ENCODE measurements around the gene GALNT2. TPM values are rescaled to one million over a fixed set of nuclear protein-coding genes. Genes with fewer than 3 reads are reported as not detected.

The GALNT2 gene
- total RNA-seq, 1 donor from 2014 or later = 49.4 TPM

GRCh38 chr1:230117694-230118093 is 50.7 kb downstream of the GALNT2 start:
- DNase-seq = no peak

- no peak for DNase-seq
These were observed 52.3 kb downstream of the GALNT2 start for GRCh38 chr1:230119340-230119739.

GRCh38 chr1:230120289-230120920 is 53.4 kb downstream of the GALNT2 start:
- no peak for DNase-seq

GRCh38 chr1:230120921-230121381 is 53.9 kb downstream of the GALNT2 start:
- peak; percentile 64 for DNase-seq

DNA sequence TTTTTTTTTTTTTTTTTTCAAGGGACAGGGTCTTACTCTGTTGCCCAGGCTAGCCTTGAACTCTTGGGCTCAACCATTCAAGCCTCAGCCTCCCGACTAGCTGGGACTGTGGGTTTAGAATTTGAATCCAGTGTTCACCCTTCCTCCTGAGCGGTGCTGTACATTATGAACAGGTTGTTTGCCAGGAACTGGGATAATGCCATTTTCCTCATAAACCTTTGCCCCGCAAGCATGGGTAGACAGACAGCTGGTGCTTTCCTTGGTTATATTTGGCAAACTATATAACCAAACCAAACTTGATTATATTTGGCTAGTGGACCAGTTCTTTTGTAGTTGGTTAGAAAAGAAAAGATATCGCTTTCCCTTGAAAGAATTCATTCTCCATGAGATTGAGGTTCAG is 54.9 kb downstream of the GALNT2 start:
- no peak for DNase-seq

GRCh38 chr1:230122366-230123279 is 55.6 kb downstream of the GALNT2 start:
- DNase-seq = no peak

GRCh38 chr1:230123280-230124185 is 56.5 kb downstream of the GALNT2 start:
- no peak for DNase-seq

DNA sequence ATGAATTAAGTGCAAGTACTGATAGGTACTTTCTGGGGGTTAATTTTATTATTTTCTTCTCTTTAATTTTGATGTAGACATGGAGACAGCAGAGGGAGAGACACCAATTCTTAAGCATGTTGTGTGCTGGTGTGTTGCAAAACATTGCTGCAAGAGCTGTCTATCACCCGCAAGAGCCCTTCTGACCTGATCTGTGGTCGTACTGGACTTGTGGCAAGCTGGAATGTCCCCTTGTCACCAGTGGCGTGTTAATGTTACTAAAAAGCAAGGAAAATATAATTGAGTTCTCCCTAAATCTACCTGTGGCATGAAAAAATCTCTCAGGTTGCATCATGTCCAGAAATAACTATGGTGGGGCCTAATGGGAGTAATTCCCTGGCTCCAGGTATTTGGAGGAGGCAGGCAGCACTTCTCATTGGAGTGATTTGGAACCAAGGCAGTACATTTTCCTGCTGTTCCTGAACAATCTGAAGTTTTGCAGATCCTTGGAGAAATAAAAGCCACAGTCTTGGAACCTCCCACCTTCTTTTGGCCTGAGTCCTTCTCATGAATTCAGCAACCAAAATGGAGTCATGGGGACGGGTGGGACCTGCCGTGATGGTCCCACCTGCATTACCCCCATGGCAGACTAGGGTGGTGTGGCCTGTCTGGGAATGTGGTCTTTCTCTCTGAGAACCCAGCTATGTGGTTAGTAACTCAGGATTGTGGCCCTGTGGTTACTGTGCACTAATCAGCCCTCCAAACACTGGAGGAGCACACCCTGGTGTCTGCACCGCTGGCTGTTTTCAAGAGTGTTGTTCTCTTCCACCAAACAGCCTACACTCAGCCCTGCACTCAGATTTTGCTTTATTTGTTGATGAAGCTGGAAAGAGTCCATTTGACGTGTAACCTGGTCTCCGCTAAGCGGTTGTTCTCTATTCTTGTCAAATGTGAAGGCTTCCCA is 57.4 kb downstream of the GALNT2 start:
- no peak for DNase-seq

DNA sequence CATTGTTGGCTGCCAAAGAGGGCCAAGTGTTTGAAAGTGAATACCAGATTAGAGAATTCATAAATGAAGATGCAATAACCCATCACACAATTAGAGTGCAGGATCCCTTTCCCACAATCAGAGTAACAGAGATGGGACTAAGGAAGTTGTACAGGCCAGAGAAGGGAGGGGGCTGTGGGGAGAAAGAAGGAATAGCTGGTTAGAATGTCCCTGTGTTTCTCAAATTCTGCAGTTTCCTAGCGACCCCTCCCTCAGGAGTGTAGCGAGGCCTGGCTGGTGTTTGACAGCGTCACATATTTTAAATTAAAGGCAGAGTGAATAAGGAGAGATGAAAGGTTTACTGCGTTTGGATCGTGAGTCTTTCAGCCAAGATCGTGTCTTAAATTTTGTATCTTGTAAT is 58.1 kb downstream of the GALNT2 start:
- DNase-seq = no peak

DNA sequence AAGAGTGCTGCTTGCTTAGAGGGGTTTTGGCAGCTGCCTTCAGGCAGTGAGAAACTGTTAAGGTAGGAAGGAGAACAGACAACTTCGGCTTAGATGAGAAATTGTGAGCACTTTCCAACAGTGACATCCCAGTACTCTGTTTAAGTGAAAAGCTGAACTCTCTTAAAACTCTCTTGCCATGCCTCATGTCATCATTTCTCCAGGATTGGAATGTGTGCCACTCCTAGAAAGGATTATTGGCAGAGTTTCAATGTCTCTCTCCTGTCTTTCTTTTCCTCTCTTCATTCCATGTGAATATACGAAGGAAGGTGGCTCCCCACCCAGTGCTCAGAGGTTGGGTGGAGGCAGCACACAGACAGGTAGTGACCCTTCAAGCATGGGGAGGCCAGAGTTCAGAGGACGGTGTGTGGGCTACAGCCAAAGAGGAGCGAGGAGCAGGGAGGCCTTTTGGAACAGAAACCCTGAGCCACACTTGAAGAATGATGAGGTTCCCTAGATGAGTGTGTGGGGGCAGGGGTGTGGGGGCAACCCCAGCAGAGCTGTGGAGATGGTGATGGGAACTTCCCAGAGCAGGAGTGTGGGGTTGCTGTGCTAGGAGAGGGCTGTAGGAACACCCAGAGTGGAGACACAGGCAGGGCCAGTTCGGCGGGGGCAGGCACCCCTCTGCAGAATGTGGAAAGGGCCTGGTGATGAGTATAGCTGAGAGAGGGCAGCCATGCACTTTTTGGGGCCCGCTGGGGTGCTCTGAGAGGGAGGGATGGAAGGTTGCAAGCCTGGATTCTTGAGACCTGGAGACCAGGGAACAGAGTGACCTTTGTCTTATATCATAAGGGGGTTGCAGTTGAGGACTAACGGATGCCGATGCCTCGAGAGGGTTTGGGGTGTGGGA is 58.8 kb downstream of the GALNT2 start:
- no peak for DNase-seq

- DNase-seq = no peak
These were observed 59.6 kb downstream of the GALNT2 start for GRCh38 chr1:230126529-230127104.

DNA sequence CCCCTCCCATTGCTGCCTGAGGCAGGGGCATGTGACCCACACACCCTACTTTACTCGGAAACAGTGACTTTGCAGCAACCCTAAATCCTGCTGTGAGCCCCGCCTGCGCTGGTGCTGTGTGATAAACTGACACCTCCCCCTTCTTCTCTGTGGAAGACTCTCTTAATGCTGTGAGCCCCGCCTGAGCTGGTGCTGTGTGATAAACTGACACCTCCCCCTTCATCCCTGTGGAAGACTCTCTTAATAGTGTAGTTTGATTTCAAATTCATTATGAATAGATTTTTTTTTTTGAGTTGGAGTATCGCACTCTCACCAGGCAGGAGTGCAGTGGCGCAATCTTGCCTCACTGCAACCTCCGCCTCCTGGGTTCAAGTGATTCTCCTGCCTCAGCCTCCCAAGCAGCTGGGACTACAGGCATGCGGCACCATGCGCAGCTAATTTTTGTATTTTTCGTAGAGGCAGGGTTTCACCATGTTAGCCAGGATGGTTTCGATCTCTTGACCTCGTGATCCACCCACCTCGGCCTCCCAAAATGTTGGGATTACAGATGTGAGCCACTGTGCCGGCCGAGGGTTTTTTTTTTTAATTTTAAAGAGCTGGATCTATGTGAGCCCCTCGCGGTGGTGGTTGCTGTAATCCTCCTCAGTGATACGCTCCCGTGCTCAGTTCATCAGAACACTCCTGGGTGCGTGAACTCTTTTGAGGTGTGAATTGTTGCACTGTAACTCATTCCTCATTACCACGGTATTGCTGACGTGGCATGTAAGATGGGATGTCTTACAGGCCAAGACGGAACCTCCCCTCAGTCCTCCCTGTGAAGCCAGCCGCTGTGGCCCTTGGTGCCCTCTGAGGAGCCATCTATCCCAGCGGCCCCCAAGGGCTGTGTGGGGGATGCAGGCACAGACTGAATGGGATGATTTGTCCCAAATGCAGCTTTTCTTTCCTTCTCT is 60.3 kb downstream of the GALNT2 start:
- no peak for DNase-seq

DNA sequence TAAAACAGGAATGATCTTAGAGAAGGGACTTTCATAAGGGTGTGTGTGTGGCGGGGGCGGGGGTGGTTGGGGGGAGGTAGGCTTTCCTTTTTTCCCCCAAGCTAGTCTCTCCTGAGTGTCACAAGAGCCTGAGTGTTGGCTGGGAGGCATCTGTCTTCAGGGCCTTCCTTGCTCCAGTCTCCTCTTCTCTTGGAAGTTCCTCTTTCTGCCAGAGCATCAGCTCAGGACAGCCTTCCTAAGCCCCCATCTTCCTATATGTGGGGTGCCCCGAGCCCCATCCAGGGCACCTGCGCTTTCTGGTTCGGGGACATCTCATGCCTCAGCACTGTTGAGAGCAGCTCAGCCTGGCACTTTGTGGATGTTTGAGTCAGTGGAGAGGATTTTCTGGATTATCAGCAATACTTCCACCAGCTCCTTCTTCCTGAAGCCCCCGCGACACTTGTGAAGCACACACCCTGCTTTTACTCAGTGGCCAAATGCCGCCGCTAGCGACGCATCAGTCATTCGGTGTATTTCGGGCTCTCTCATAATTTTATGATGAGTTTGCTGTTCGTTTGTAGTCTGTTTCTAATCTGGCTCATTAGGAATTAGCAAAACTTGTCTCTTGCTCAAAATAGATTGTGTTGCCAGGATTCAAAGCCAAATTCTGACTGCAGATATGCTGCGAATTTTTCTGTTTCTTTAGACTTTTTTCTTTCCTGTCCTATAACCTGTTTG is 61.7 kb downstream of the GALNT2 start:
- no peak for DNase-seq

GRCh38 chr1:230129341-230129740 is 62.3 kb downstream of the GALNT2 start:
- DNase-seq = no peak

- no peak for DNase-seq
These were observed 63.3 kb downstream of the GALNT2 start for GRCh38 chr1:230130172-230130944.

- no peak for DNase-seq
These were observed 64.4 kb downstream of the GALNT2 start for GRCh38 chr1:230131457-230131856.

GRCh38 chr1:230132758-230133157 is 65.7 kb downstream of the GALNT2 start:
- DNase-seq = no peak

- DNase-seq = no peak
These were observed 68.7 kb downstream of the GALNT2 start for GRCh38 chr1:230135726-230136125.

All from dermis blood vessel endothelial cell (primary cell).